Esophagus muscularis mucosa (tissue), 4 donors: ENCODE measurements around the gene RHOU. TPM values are rescaled to one million over a fixed set of nuclear protein-coding genes. Genes with fewer than 3 reads are reported as not detected.

Experiments
- DNase-seq: peaks from one replicate; pipeline ENCODE4 v3.0.0-alpha.2; 2017; ENCODE audit errors: extremely low spot score
- H3K27ac ChIP-seq, 4 donors: fragments of 200-600 bp; sonication (generic); replicated peaks in 1 of 4; 1 replicate in 3 of 4; 2 replicates in 1 of 4; pipeline ENCODE4 v1.5.1; 2016 to 2019; ENCODE audit warnings: mild to moderate bottlenecking in 1 of 4
- H3K27me3 ChIP-seq, 4 donors: fragments of 200-600 bp; sonication (generic); one replicate each; pipeline versions ENCODE4 v1.5.1 to v1.6.0; 2016 to 2019
- H3K36me3 ChIP-seq, 4 donors: fragments of 200-600 bp; sonication (generic); one replicate each; pipeline ENCODE4 v1.5.1; 2016 to 2019
- H3K4me1 ChIP-seq, 4 donors: fragments of 200-600 bp; sonication (generic); one replicate each; pipeline ENCODE4 v1.5.1; 2016 to 2019
- H3K4me3 ChIP-seq, 4 donors: fragments of 200-600 bp; sonication (generic); 1 replicate in 2 of 4; 2 replicates in 2 of 4; pipeline ENCODE4 v1.5.1; 2016 to 2019; ENCODE audit warnings: mild to moderate bottlenecking in 4 of 4, moderate library complexity in 1 of 4
- H3K9me3 ChIP-seq, 4 donors: fragments of 200-600 bp; sonication (generic); 1 replicate in 3 of 4; 2 replicates in 1 of 4; pipeline ENCODE4 v1.5.1; 2016 to 2019
- CTCF ChIP-seq, 3 experiments: fragments of 200-600 bp in 2 of 3; fragments of 450-650 bp in 1 of 3; sonication (generic) in 2 of 3; IDR thresholded peaks; one replicate each; pipeline ENCODE4 v1.5.1; 2017 to 2019; ENCODE audit warnings: antibody characterized with exemption in 3 of 3, mild to moderate bottlenecking in 2 of 3, moderate library complexity in 1 of 3
- EP300 ChIP-seq: sonication (generic); formaldehyde crosslinking; IDR thresholded peaks from one replicate; pipeline ENCODE4 v1.6.1; 2017; ENCODE audit warnings: antibody characterized with exemption
- POLR2A ChIP-seq: fragments of 450-650 bp; IDR thresholded peaks from one replicate; pipeline ENCODE4 v1.6.1; 2017; ENCODE audit warnings: antibody characterized with exemption, moderate library complexity, mild to moderate bottlenecking, low read depth
- POLR2AphosphoS5 ChIP-seq, 2 donors: sonication (generic); formaldehyde crosslinking; IDR thresholded peaks; one replicate each; pipeline ENCODE4 v1.6.1; 2017; ENCODE audit warnings: antibody characterized with exemption in 2 of 2
- WGBS: methylation state at CpG from one replicate; pipeline ENCODE4 v1.1.5; 2018; 5-methylcytosine and 5-hydroxymethylcytosine counted together
- intact Hi-C: fragments of 100-400 bp; cut with DNase I; formaldehyde crosslinking; loops from one replicate; pipeline ENCODE4 v1.15.1; 2023
- total RNA-seq, 4 donors: library from RNA; depleted of rRNA; stranded (reverse); fragments of >200 nt; gene quantifications; one replicate each; pipeline versions ENCODE4 v1.1.0 to v1.2.1, GENCODE V29; 2016

RHOU gene
- total RNA-seq, 4 donors from 2014 or later: 24.1 to 36.0 (median 26.0) TPM

- Histone ChIP-seq H3K9me3 (no peaks in the 10 kb centered on the region), H3K27me3 (no peaks in the 10 kb centered on the region), H3K27ac (no peak overlapping the region), H3K36me3 (no peaks in the 10 kb centered on the region), H3K4me1 (peaks cover 0 to 37% (median 30%) of the 10 kb centered on the region in 4 donors), H3K4me3 (no peak overlapping the region)
- no peak for DNase-seq
- intact Hi-C loops: loop anchor here (5.0 kb wide), 1 partner anchor 58 kb away; the partner anchor contains the start of gene RHOU
- TF ChIP-seq POLR2AphosphoS5 (IDR thresholded peaks at IDR 0.05): no peak
- no peak for TF ChIP-seq EP300
- no peak for TF ChIP-seq CTCF (IDR thresholded peaks at IDR 0.05)
- no peak for TF ChIP-seq POLR2A
- 60% methylated on average over 1 of the region's 4 CpGs for WGBS
Measured at GRCh38 chr1:228795596-228795995, 60.3 kb downstream of the RHOU start.

Other genes starting within 250 kb of the RHOU start
- gene RNF187, start 248.1 kb upstream of the RHOU start, total RNA-seq: 10 to 100 TPM; 22.5 to 62.6 (median 61.0) TPM